ENCODE results near the gene OPN1MW3. TPM values are rescaled to one million over a fixed set of nuclear protein-coding genes. Genes with fewer than 3 reads are reported as not detected.
A peak's percentile ranks its signal among the peaks of the same experiment; 100 is the strongest.

Gene OPN1MW3
- total RNA-seq, 2 donors from 2014 or later = not detected

DNA sequence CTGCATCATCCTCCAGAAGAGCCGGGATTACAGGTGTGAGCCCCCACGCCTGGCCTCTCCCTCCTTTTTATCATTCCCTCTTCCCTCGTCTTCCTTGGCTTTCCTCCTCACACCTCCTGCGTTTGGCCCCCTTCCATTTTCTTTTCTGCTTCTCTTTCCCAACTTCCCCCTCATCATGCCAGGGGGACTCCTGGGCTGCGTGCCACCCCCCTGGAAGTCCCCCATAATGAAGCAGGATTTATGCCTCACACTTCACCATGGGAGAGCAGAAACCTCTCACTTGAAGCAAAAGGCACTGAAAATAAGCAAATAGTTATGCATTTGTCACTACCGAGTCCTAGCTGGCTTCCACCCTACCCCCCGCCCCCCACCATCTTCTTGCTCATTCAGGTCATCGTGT is 46.1 kb downstream of the OPN1MW3 start:
- no peak overlapping the region for H3K4me3 ChIP-seq
- WGBS = 49% methylated on average over 8 of the region's 8 CpGs
- no peaks in the 10 kb centered on the region for H3K27me3 ChIP-seq (replicated peaks; ENCODE audit: insufficient read depth)
- H3K4me1 ChIP-seq (replicated peaks) = no peaks in the 10 kb centered on the region
- intact Hi-C loops (cut with DNase I) = no loop called here
- DNase-seq (ENCODE audit: low spot score) = no peak
- H3K9me3 ChIP-seq = no peaks in the 10 kb centered on the region
- no peak overlapping the region for H3K27ac ChIP-seq
- H3K36me3 ChIP-seq = no peaks in the 10 kb centered on the region
- TF ChIP-seq CTCF (IDR thresholded peaks at IDR 0.05) = no peak
- TF ChIP-seq POLR2AphosphoS5 (IDR thresholded peaks at IDR 0.05) = no peak
- no peak for TF ChIP-seq POLR2A (IDR thresholded peaks at IDR 0.05)

- H3K9me3 ChIP-seq = no peaks in the 10 kb centered on the region
- no peaks in the 10 kb centered on the region for H3K36me3 ChIP-seq
- no peaks in the 10 kb centered on the region for H3K4me1 ChIP-seq (replicated peaks)
- no peak for TF ChIP-seq POLR2AphosphoS5 (IDR thresholded peaks at IDR 0.05)
- DNase-seq (ENCODE audit: low spot score) = no peak
- H3K27ac ChIP-seq = no peak overlapping the region
- no peaks in the 10 kb centered on the region for H3K27me3 ChIP-seq (replicated peaks; ENCODE audit: insufficient read depth)
- intact Hi-C loops (cut with DNase I) = no loop called here
- no peak overlapping the region for H3K4me3 ChIP-seq
- 78% methylated on average over 10 of the region's 10 CpGs for WGBS
These were observed 47.5 kb downstream of the OPN1MW3 start for GRCh38 chrX:154304846-154305245.

GRCh38 chrX:154305541-154306205 is 48.3 kb downstream of the OPN1MW3 start:
- Histone ChIP-seq H3K36me3 (no peaks in the 10 kb centered on the region), H3K27me3 (replicated peaks; ENCODE audit: insufficient read depth) (no peaks in the 10 kb centered on the region), H3K4me1 (replicated peaks) (no peaks in the 10 kb centered on the region), H3K9me3 (no peaks in the 10 kb centered on the region), H3K4me3 (no peak overlapping the region), H3K27ac (no peak overlapping the region)
- TF ChIP-seq POLR2A (IDR thresholded peaks at IDR 0.05) = no peak
- no peak for TF ChIP-seq CTCF (IDR thresholded peaks at IDR 0.05)
- TF ChIP-seq POLR2AphosphoS5 (IDR thresholded peaks at IDR 0.05) = peak; percentile 25
- no peak for DNase-seq (ENCODE audit: low spot score)
- WGBS = 49% methylated on average over 7 of the region's 11 CpGs
- intact Hi-C loops (cut with DNase I) = no loop called here

- Histone ChIP-seq H3K4me1 (replicated peaks) (no peaks in the 10 kb centered on the region), H3K4me3 (no peak overlapping the region)
These were observed 49.8 kb downstream of the OPN1MW3 start for GRCh38 chrX:154307202-154307601.

More at GRCh38 chrX:154307202-154307601, 49.8 kb downstream of the OPN1MW3 start:
- WGBS = 79% methylated on average over 6 of the region's 6 CpGs
- no peak overlapping the region for H3K27ac ChIP-seq
- intact Hi-C loops (cut with DNase I) = no loop called here
- no peak for DNase-seq (ENCODE audit: low spot score)
- TF ChIP-seq POLR2AphosphoS5 (IDR thresholded peaks at IDR 0.05) (no peak), POLR2A (IDR thresholded peaks at IDR 0.05) (no peak), CTCF (IDR thresholded peaks at IDR 0.05) (no peak)
- no peaks in the 10 kb centered on the region for H3K9me3 ChIP-seq
- H3K36me3 ChIP-seq = no peaks in the 10 kb centered on the region
- no peaks in the 10 kb centered on the region for H3K27me3 ChIP-seq (replicated peaks; ENCODE audit: insufficient read depth)

Measured in prostate gland (tissue), 2 donors.